NCI-H2107 treated with DMSO at 0.1 percent for 48 hours (cell line): Measurements from ENCODE around the gene FANCI.
A peak's percentile ranks its signal among the peaks of the same experiment; 100 is the strongest.

Experiments
- DNase-seq: peaks from one replicate; lab custom pipeline; 2025; ENCODE audit not compliant: unreplicated experiment; lab: John Stamatoyannopoulos, UW

Gene FANCI

DNA sequence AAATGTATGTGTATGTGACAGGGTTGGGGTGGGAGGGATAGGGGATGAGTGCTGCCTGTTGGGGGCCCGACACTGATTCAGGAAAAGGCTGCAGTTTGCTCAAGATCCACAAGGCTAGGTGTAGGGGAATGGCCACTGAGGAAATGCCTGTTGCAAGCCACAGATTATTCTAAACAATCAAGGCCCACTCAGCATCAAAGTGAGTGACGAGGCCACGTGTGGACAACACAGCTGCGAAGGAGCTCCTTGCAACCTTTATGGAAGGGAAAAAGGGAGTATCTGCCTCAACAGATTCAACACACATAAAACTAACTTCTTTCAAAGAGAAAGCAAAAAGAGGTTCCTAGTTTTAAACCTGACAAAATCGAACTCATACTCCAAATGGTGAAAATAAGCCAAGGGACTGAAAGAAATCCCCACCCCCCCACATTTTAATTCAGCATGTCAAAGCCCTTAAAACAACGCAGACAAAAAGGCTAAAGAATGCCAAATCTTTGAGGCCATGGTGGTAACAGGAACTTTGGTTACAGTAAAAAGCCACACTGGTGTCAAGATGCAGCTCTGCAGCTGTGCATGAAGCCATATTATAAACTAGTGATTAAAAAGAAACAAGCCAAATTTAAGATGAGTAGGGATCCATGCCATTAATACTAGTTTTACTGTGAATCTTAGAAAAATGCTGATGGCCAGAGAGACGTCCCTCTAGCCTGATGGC, 87.3 kb downstream of the FANCI start:
- no peak for DNase-seq

DNA sequence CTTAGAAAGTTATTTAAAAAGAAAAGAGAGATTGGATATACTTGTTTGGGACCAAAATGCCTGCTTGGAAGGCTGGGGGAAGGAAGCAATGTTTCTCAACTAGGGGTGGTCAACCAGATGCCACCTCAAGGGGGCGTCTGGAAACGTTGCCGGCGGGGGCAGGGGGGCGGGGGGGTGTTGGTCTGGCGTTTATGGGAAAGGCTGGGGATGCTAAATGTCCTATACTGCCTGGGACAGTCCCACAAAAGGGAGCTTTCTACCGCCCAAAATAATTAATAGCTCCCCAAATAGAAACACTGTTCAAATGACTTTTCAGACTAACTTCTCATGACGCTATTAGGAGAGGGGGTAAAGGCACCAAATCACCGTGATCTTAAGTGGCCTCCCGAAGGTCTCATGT, 88.7 kb downstream of the FANCI start:
- DNase-seq = no peak

DNA sequence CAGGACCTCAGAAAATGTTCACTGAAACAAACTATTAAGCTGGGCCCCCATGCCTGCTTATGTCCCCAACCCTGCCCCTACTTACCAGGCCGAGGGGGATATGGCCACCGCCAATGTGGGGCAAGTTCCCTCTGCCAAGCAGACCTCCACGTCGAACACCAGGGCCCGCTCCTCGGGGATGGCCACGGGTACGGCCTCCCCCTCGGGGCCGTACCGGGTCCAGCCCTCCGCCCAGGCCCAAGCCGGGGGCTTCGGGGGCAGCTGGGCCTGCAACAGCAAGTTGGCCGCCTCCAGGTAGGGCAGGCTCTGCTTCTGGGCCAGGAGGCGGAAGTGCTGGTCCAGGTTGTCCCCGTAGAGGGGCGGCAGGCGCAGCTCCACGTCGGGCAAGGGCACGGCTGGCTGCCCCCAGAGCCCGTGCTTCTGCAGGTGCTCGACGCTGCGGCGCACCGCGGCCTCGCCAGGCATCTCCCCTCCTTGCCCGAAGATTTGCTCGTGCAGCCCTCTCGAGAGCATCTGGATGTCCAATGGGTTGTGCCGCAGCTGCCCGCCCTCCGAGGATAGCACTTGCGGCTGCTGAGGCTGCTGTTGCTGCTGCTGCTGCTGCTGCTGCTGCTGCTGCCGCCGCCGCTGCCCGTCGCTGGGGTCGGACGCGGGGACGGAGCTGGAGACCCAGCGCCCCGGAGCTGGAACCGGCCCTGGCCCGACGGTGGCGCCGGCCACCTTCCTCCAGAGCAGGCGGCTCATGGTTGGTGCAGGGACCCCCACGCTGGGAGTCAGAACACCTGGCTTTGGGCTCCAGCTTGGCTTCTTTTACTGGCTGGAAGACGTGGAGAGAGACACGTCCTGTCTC, 89.5 kb downstream of the FANCI start:
- DNase-seq = no peak

DNA sequence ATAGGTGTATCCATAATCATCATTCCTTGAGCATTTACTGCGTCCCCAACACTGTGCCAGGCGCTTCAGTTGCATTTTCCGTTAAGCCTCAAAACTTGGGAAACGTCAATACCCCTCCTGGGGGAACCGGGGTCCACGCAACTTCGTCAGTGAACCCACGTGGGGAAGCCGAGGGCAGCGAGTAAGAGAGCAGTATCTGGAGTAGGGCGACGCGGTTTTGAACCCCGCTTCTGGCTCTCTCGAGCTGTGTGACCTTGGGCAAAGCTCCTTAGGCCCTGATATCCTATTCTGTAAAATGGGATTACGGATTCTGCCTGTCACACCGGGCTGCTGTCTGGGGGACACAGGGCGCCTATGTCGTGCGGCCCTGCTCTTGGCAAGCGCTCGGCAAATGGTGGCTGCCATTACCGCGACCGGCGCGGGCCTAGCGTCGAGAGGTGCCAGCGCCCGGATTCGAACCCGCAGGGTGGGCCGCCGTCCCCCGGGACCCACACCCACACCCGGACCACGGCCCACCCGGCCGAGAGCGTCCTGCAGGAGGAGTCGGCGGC, 90.3 kb downstream of the FANCI start:
- no peak for DNase-seq

DNA sequence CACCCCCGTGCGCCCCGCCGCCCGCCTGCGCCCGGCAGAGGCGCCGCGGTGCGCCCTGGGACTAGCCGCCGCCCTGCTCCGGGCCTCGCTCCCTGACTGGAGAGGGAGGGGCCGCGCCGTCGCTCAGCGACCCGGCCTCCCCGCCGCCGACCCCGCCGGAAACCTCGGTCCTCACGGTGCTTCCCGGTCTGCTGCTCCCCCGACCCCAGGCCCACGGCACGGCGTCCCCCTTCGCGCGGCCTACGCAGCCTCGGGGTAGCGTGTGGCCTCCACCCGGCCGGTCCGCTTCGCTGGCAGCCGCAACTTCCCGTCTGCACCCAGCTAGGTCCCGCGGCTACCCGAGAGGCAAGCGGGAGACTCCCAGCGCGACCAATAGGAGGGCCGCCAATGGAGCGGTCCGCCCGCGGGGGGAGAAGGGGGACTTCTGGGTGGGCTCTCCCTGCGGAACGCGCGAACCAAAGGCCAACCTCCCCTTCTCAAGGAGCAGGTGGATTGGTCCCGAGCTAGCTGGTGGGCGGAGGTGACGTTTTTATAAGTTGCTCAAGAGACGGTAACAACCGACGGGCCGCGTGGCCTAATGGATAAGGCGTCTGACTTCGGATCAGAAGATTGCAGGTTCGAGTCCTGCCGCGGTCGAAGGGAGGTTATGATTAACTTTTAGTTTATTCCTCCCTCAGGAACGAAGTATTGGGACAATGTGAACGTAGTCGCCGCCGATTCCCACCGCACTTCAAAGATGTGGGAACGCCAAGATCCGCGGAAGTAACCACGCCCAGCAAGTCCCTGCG, 90.9 kb downstream of the FANCI start, which contains the start of gene POLG:
POLG (minus strand) TSS at position 315 of the 788 bp plus-strand sequence. CDS start 1,070 bp downstream, outside the sequence.
- peak; percentile 85 for DNase-seq

DNA sequence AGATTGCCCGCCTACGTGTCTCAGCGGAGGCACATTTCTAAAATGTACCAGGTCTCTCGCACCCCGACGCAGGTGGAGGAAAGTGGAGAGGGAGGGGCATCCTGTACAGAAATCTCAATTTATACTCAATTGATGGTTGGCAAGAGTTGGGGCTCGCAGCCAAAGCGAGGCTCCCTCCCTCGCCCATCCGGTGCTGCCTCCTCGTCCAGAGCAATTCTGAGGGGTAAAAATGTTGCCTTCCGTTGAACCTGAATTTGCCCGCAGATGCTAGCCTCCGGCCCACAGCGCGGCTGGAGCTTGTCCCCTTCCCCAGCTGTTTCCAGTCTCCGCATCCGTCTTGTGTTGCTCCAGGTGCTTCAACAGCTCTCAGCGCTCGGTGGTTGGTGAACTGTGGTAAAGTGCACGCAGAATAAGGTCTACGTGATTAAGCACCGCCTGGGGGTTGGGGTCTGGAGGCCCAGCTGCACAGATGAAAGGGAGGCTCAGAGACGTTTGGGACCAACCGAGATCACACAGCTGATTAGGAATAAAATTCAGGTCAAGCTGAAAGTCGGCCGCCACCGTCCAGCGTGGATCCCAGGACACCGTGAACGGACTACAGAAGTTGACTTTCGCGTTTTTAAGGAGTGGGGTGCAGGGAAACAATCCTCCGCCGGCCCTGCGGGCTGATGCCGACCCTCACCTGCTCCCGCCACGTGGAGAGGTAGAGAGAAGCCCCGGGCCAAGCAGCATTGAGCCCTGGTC, 91.7 kb downstream of the FANCI start:
- peak; percentile 14 for DNase-seq

DNA sequence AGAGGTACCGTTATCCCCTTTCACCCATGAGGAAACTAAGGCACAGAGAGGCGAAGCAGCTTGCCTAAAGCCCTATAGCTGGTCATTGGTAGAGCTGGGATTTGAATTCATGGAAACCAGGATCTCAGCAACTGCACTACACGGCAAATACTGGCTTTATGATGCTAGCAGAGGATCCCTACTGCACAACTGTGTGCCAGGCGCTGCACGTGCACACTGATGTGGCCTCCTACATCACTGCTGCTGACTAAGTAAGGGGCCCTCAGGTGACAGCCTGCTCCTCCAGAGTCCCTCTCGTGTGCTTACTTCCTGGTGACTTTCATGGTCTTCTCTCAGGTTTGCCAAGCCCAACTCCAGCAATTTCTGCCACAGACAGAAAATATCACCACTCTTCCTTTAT, 94.3 kb downstream of the FANCI start:
- no peak for DNase-seq

DNA sequence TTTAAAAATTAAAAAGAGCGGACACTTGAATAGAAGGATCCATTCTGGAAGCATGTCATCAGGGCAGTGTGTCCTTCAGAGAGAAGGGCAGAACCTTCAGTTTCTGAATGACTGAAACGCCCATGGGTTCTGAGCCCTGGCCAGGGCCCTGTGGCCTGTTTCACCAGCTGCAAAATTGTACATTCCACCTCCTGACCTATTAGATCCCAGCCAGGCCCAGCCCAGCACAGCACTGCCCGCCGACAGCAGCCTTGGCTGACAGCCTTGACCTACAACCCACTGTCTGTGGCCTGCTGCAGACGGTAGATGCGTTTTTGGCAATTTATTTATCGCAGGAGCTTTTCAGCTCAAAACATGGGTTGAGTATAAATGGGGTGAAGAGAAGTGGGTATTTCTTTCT, 96.8 kb downstream of the FANCI start:
- DNase-seq = no peak

DNA sequence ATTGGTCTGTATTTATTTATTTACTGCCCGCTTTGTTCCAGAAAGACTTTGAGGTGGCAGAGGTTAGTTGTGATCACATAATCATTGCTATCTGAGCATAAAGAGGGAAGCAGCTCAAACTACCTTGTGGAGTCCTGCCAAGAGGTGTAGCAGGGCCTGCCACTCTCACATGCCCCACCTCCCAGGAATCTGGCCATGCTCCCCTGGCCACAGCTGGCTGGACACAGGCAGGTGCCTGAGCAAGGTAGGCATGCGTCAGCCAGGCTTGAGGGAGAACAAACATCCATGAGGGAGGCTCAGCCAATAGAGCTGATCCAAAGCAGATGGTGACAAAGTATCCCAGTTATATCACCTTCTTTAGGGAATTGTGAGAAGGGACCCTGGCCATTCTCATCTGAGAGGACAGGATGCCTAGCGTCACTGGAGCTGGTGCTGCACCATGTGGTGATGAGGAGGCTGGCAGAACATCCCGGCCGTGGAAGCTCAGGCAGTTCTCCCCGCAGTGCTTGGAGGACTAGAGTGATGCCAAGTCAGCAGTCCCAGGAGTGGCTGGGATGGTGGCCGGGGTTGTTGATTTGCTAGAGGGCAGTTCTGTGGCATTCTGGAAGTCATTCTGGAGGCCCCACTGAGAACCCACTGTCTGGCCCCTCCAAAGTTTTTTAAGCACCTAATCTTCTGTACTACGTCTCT, 97.7 kb downstream of the FANCI start:
- no peak for DNase-seq

DNA sequence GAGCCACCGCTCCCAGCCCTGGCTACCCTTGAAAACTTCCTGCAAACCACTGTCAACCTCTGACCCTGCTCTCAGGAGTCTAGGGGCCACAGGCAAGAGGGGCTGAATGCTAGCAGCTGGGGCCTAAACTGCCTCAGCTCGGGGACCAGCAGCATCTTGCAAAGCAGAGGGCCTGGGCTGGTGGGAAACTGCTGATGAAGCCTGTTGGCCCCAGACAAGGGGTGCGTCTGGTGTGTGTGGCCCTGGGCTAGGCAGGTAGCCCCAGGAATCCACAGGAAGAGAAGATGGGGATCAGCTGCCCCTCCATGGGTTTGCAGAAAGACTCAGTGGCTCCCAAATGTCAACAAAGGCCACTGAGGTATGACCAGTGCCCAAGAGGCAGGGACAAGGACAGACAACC, 99.1 kb downstream of the FANCI start:
- no peak for DNase-seq

DNA sequence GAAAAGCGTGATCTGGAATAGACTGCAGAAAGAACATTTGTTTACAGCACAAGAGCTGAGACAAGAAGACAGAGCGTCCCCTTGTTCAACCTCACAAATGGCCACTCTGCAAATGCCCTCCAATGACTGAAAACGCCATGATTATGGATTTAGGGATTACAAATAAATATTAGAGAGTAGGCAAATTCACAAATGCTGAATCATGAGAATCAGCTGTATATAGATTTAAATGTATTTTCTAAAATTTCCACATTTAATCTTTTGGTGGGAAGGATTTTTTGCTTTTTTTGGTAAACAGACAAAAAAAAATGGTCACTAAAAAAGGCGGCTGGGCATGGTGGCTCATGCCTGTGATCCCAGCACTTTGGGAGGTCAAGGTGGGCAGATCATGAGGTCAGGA, 101.5 kb downstream of the FANCI start:
- no peak for DNase-seq

DNA sequence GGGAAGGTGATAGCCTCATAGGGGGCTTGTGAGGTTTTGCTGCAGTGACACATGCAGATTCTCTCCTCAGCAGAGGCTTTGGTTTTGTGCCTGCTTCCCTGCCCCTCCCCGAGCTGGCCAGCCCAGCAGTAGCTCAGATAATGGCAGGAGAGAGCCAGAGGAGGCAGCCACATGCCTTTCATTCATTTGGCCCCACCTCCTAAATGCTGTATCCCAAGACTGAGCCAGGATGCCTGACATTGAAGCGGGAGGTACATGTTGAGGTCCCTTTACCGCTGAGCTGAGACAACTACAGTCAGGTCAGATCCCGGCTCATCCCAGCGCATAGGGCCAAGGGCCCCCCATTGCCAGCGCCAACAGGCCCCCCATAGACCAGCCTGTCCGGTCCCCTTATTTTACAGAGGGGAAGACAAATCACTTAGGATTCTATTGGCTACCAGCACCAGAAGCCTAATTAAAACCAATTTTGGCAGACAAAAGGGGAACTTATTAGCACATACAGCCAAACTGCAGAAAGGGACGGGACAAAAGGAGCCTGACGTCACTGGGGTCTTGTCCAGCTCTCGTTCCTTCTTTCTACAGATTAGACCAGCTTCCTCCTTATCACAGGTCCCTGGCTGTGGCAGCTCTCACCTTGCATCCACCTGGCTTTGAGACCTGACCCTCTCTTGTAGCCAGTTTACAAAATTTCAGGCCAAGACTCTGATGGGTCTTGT, 102.9 kb downstream of the FANCI start:
- no peak for DNase-seq

DNA sequence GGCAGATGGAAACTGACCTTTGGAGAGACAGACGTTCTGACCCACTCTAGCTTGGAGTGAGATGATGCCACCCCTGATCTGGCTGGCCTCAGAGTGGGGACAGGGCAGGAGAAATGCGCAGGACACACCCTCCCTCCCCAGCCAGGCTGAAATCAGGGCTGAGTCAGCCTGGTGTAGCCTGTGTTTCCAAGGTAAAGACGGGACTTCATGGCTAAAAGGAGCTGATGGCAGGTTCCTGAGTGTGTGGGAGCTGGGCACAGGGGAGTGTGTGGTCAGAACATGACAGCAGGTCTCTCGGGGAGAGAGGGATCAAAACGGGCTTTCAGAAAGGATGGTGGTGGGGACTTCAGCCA, 105.4 kb downstream of the FANCI start:
- DNase-seq = no peak

DNA sequence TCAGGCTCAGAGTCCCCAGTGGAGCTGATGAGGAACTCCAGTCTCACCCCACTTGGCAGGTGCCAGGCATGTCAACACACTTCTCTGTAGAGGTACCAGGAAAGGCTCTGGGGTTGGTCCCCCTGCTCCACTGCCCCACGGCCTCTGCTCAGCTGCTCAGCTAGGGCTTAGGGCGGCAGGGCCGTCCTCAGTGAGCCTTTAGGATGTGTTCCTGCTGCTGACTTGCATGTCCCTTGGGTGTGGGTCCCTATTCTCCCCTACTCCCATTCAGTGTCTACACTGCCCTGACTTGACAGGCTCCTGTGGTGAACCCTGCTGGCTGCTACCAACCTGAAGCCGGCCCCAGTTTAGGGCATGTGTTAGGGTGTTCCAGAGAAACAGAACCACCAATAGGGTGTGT, 108.7 kb downstream of the FANCI start:
- DNase-seq = no peak

DNA sequence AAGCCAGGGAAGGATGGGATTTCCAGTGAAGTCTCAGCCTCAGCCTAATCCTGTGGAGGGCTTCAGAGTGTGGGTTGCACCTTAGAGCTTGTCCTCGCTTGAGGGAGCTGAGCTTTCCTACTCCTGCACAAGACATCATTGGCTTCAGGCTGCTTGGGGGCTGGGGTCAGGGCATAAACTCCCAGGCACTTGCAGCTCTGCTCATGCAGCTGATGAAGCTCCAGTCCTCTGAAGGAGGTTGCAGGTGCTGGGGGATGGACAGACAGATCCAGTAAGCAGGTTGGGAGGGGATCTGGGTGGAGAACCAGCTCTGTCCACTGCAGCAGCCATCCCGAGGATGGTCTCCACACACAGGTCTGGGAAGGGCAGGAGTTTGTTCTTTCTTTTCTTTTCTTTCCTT, 110.2 kb downstream of the FANCI start:
- DNase-seq = no peak

DNA sequence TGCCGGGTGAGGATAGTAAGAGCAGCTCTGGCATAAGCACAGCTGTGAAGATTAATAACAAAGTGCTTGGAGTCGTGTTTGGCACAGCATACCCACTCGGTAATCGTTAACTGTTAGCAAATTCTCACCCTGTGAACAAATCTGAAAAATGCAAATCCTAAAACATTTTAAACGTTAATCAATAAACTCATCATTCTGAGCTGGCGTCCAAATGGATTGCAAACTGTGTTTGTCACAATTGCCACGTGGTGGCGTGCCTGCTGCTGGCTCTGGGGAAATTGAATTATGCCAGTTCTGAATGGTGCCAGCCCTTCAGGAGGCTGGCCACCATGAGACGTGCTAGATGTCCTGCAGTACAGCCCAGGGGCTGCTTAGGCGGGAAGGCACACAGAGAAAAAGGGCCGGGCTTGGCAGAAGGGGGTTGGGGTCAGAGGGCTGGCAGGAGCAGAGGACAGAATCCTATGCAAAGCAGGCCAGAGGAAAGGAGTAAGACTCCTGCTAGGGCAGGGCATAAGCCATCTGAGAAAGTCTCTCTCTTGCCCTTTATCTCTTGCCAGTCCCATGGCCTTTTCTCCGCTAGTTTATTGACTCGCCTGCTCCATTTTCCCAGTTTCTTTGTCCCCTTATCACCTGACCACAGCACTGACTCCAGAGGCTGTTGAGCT, 113.0 kb downstream of the FANCI start:
- no peak for DNase-seq

DNA sequence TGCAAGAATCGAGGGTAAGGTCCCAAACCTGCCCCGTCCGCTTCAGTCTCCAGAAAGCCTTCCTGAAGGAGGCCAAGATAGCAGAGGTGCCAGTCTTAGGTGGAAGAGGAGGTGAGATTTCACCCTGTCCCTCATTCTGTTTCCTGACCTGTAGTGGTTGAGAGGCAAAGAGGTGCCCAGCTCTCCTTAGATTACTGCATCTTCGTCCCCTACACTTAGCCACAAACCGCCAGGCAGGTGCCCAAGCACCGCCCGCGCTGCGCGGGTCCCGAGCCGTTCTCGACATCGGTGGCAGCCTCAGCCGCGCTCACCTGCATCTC, 114.6 kb downstream of the FANCI start:
- DNase-seq = no peak

DNA sequence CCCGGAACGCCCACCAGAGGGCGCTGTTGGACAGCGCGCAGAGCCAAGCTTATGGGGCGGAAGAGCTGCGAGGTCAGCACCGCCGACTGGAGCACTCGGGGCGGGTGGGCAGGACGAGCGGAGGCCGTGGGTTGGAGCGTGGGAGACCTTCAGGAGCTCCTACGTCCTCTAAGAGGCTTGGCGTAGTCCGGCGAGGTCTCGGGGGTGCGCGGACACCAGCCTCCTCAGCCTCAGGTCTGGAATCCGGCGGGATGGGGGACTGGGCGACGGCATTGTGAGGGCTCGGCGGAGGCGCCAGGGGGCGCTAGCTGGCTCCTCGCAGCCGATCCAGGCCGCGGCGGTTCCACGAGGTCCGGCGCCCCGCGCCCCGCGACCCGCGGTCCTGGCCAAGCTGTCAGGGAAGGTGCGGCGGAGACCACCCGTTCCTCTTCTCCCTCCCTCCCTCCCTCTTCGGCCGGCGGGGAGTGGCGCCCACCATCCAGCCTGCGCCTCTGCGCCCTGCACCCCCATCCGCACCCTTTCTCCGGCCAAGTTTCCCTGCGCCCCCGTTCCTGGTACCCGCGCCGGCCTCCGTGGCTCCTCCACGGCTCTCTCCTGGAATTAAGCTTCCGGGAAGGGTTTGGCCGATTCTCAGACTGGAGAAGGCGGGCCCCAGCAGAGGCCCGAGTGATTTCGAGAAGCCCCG, 115.1 kb downstream of the FANCI start:
- DNase-seq = peak; percentile 36
